WTC11 (cell line): ENCODE measurements around the gene RPL18. TPM values are rescaled to one million over a fixed set of nuclear protein-coding genes. Genes with fewer than 3 reads are reported as not detected.

Source experiments
- ATAC-seq: fragments of 200-7000 bp; cut with Tn5 transposase; 2 replicates; pipeline ENCODE4 v1.10.0; 2021; ENCODE audit warnings: mild to moderate bottlenecking, moderate library complexity
- CTCF ChIA-PET: fragments of 300-600 bp; sonication (Branson Sonifier 250); formaldehyde crosslinking; loops from one replicate; lab custom pipeline; 2021; ENCODE audit warnings: antibody characterized with exemption; lab: Charles Lee
- POLR2A ChIA-PET: fragments of 350-600 bp; sonication (Branson Sonifier 250); formaldehyde crosslinking; loops from one replicate; lab custom pipeline; 2021; ENCODE audit warnings: antibody characterized with exemption; lab: Charles Lee
- DNase-seq: peaks from one replicate; pipeline ENCODE4 v3.0.0; 2021; ENCODE audit warnings: low spot score
- H3K27ac Mint-ChIP-seq: 2 replicates; pipeline ENCODE4 v1.8.0; 2021; ENCODE audit warnings: mixed read lengths
- H3K27me3 Mint-ChIP-seq: 2 replicates; pipeline ENCODE4 v1.8.0; 2021; ENCODE audit warnings: low read depth, mild to moderate bottlenecking, moderate library complexity, mixed read lengths
- H3K36me3 Mint-ChIP-seq: 2 replicates; pipeline ENCODE4 v1.8.0; 2021; ENCODE audit warnings: mixed read lengths
- H3K4me1 Mint-ChIP-seq: 2 replicates; pipeline ENCODE4 v1.8.0; 2022; ENCODE audit warnings: mixed read lengths
- H3K4me3 Mint-ChIP-seq: 2 replicates; pipeline ENCODE4 v1.8.0; 2021; ENCODE audit warnings: mild to moderate bottlenecking, moderate library complexity, mixed read lengths
- H3K9me3 Mint-ChIP-seq: 2 replicates; pipeline ENCODE4 v1.8.0; 2021; ENCODE audit warnings: mixed read lengths
- ARID4B ChIP-seq: sonication (generic); formaldehyde crosslinking; IDR thresholded peaks from 2 replicates; pipeline ENCODE4 v1.8.0; 2023; ENCODE audit warnings: missing genetic modification reagents, mild to moderate bottlenecking, borderline replicate concordance
- ATF3 ChIP-seq: sonication (generic); formaldehyde crosslinking; conservative IDR thresholded peaks from 2 replicates; pipeline ENCODE4 v1.8.1; 2022; ENCODE audit warnings: mild to moderate bottlenecking, missing genetic modification reagents
- CREB1 ChIP-seq: sonication (generic); formaldehyde crosslinking; IDR thresholded peaks from 2 replicates; pipeline ENCODE4 v1.8.0; 2023; ENCODE audit warnings: mild to moderate bottlenecking, missing genetic modification reagents
- CTCF ChIP-seq: fragments of 200-600 bp; IDR thresholded peaks from 2 replicates; pipeline ENCODE4 v1.8.0; 2022; ENCODE audit warnings: antibody characterized with exemption
- ELF4 ChIP-seq: sonication (generic); formaldehyde crosslinking; IDR thresholded peaks from 2 replicates; pipeline ENCODE4 v1.8.1; 2022; ENCODE audit warnings: low read depth, mild to moderate bottlenecking, moderate library complexity, missing genetic modification reagents
- GRHL2 ChIP-seq: fragments of 250-450 bp; sonication (Bioruptor Pico); IDR thresholded peaks from 2 replicates; pipeline ENCODE4 v1.8.0; 2022; ENCODE audit warnings: mild to moderate bottlenecking, moderate library complexity; ENCODE audit not compliant: insufficient replicate concordance, severe bottlenecking
- HMGXB4 ChIP-seq: sonication (generic); formaldehyde crosslinking; IDR thresholded peaks from 2 replicates; pipeline ENCODE4 v1.8.1; 2023; ENCODE audit warnings: mild to moderate bottlenecking, moderate library complexity, missing genetic modification reagents
- IRF2 ChIP-seq: sonication (generic); formaldehyde crosslinking; IDR thresholded peaks from 2 replicates; pipeline ENCODE4 v1.8.0; 2022; ENCODE audit warnings: low read depth, missing genetic modification reagents, borderline replicate concordance
- JAZF1 ChIP-seq: fragments of 250-450 bp; sonication (Bioruptor Pico); IDR thresholded peaks from 2 replicates; pipeline ENCODE4 v1.9.0; 2021; ENCODE audit warnings: moderate library complexity, mild to moderate bottlenecking, inconsistent platforms
- JUN ChIP-seq: sonication (generic); formaldehyde crosslinking; IDR thresholded peaks from 2 replicates; pipeline ENCODE4 v1.8.0; 2023; ENCODE audit warnings: mild to moderate bottlenecking, missing genetic modification reagents
- MLX ChIP-seq: sonication (generic); formaldehyde crosslinking; IDR thresholded peaks from 2 replicates; pipeline ENCODE4 v1.8.1; 2023; ENCODE audit warnings: mild to moderate bottlenecking, missing genetic modification reagents, moderate library complexity
- MYBL2 ChIP-seq: sonication (generic); formaldehyde crosslinking; IDR thresholded peaks from 2 replicates; pipeline ENCODE4 v1.8.1; 2023; ENCODE audit warnings: mild to moderate bottlenecking, moderate library complexity, missing genetic modification reagents
- NFE2L1 ChIP-seq: sonication (generic); formaldehyde crosslinking; IDR thresholded peaks from 2 replicates; pipeline ENCODE4 v1.8.1; 2023; ENCODE audit warnings: missing genetic modification reagents
- USF1 ChIP-seq: sonication (generic); formaldehyde crosslinking; IDR thresholded peaks from 2 replicates; pipeline ENCODE4 v1.8.0; 2022; ENCODE audit warnings: mild to moderate bottlenecking, missing genetic modification reagents
- ZBTB21 ChIP-seq: sonication (generic); formaldehyde crosslinking; IDR thresholded peaks from 2 replicates; pipeline ENCODE4 v1.8.1; 2023; ENCODE audit warnings: mild to moderate bottlenecking, missing genetic modification reagents, borderline replicate concordance
- ZNF121 ChIP-seq: sonication (generic); formaldehyde crosslinking; IDR thresholded peaks from 2 replicates; pipeline ENCODE4 v1.8.0; 2023; ENCODE audit warnings: missing genetic modification reagents
- ZNF138 ChIP-seq: sonication (generic); formaldehyde crosslinking; conservative IDR thresholded peaks from 2 replicates; pipeline ENCODE4 v1.8.1; 2022; ENCODE audit warnings: mild to moderate bottlenecking, moderate library complexity, missing genetic modification reagents
- ZNF317 ChIP-seq: sonication (generic); formaldehyde crosslinking; IDR thresholded peaks from 2 replicates; pipeline ENCODE4 v1.8.1; 2023; ENCODE audit warnings: low read depth, mild to moderate bottlenecking, moderate library complexity, missing genetic modification reagents, borderline replicate concordance
- ZNF423 ChIP-seq: fragments of 250-450 bp; sonication (Bioruptor Pico); IDR thresholded peaks from 2 replicates; pipeline ENCODE4 v2.1.2; 2022; ENCODE audit warnings: mild to moderate bottlenecking, moderate library complexity
- ZNF425 ChIP-seq: fragments of 250-450 bp; sonication (Bioruptor Pico); conservative IDR thresholded peaks from 2 replicates; pipeline ENCODE4 v1.9.0; 2021; ENCODE audit warnings: mild to moderate bottlenecking
- ZNF671 ChIP-seq: fragments of 250-450 bp; sonication (Bioruptor Pico); IDR thresholded peaks from 2 replicates; pipeline ENCODE4 v1.8.0; 2021; ENCODE audit warnings: mild to moderate bottlenecking
- total RNA-seq: library from RNA; stranded (reverse); gene quantifications from 3 replicates; pipeline ENCODE4 v1.2.3, GENCODE V29; 2021

RPL18 gene
- total RNA-seq, 1 experiment from 2014 or later = 1,712 TPM

GRCh38 chr19:48664476-48664875, 45.5 kb upstream of the RPL18 start (continued):
- TF ChIP-seq CREB1 (CRISPR knock-in tag) (no peak), IRF2 (CRISPR knock-in tag) (no peak), MLX (CRISPR knock-in tag) (no peak), ZNF671 (CRISPR knock-in tag) (no peak), JAZF1 (CRISPR knock-in tag) (no peak), ZNF423 (CRISPR knock-in tag) (no peak), ZNF425 (CRISPR knock-in tag) (no peak), CTCF (no peak)

- TF ChIP-seq GRHL2 (CRISPR knock-in tag) (no peak), USF1 (CRISPR knock-in tag) (no peak), NFE2L1 (no peak), ZNF138 (no peak)
- ChIA-PET CTCF (no interaction called here), POLR2A (no interaction called here)
- Mint-ChIP-seq H3K4me1 (no peaks in the 10 kb centered on the region), H3K4me3 (no peak overlapping the region), H3K9me3 (peaks cover 7% of the 10 kb centered on the region), H3K27me3 (peaks cover 14% of the 10 kb centered on the region), H3K36me3 (peaks cover 6% of the 10 kb centered on the region), H3K27ac (no peak overlapping the region)
- ATAC-seq = no peak
- DNase-seq = no peak
Measured at GRCh38 chr19:48663667-48664066, 44.7 kb upstream of the RPL18 start.

GRCh38 chr19:48661711-48662090, 42.7 kb upstream of the RPL18 start:
- ATAC-seq = no peak
- Mint-ChIP-seq H3K27me3 (peaks cover 23% of the 10 kb centered on the region), H3K27ac (no peak overlapping the region), H3K4me3 (no peak overlapping the region), H3K36me3 (peaks cover 6% of the 10 kb centered on the region), H3K4me1 (peaks cover 6% of the 10 kb centered on the region), H3K9me3 (peaks cover 6% of the 10 kb centered on the region)
- no peak for DNase-seq
- ChIA-PET POLR2A (no interaction called here), CTCF (no interaction called here)
- TF ChIP-seq ZNF121 (CRISPR knock-in tag) = no peak
- TF ChIP-seq ZBTB21 (CRISPR knock-in tag) = no peak
- no peak for TF ChIP-seq ZNF317 (CRISPR knock-in tag)
- TF ChIP-seq ARID4B (CRISPR knock-in tag) = no peak
- TF ChIP-seq JUN (CRISPR knock-in tag) = no peak
- no peak for TF ChIP-seq ATF3
- TF ChIP-seq CREB1 (CRISPR knock-in tag) = no peak
- TF ChIP-seq MYBL2 (CRISPR knock-in tag) = no peak
- TF ChIP-seq HMGXB4 (CRISPR knock-in tag) = no peak
- no peak for TF ChIP-seq ELF4
- no peak for TF ChIP-seq JAZF1 (CRISPR knock-in tag)
